HG03378 (cell line): ENCODE results near the gene COX11.

Source experiments
- ATAC-seq: cut with Tn5 transposase; IDR thresholded peaks from one replicate; pipeline ENCODE4 v1.9.1; 2021; ENCODE audit warnings: mild to moderate bottlenecking, moderate library complexity; ENCODE audit not compliant: unreplicated experiment

The COX11 gene, protein sequence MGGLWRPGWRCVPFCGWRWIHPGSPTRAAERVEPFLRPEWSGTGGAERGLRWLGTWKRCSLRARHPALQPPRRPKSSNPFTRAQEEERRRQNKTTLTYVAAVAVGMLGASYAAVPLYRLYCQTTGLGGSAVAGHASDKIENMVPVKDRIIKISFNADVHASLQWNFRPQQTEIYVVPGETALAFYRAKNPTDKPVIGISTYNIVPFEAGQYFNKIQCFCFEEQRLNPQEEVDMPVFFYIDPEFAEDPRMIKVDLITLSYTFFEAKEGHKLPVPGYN

DNA sequence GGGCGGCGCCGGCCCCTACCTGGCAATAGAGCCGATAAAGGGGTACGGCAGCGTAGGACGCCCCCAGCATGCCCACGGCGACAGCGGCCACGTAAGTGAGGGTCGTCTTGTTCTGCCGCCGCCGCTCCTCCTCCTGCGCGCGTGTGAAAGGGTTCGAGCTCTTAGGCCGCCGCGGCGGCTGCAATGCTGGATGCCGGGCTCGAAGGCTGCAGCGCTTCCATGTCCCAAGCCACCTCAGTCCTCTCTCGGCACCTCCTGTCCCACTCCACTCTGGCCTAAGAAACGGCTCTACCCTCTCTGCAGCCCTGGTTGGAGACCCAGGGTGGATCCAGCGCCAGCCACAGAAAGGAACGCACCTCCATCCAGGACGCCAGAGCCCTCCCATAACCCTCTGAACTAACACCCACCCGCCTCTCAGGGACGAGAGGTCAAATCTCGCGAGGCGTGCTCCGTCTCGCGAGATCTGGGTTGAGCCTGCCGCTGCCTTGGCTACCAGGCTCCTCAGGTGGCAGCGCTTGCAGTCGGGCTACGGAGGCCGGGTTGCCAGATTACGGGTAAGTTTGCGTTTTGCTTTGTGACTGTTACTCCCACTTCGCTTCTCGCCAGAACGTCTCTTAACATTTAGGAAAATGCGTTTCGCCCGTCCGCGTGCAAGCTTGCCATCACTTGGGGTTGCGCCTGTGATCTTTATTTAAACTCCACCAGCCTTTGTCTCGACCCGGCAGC lies at the start of gene COX11, which contains the start of gene STXBP4:
Gene COX11, minus strand, starts transcription at position 393 of the 726 bp plus-strand sequence. Its CDS starts 8 bp downstream, at position 385.
Gene STXBP4, plus strand, starts transcription at position 504 of the 726 bp plus-strand sequence. CDS start 17,455 bp downstream, outside the sequence.
- ATAC-seq, result peak; percentile 91

DNA sequence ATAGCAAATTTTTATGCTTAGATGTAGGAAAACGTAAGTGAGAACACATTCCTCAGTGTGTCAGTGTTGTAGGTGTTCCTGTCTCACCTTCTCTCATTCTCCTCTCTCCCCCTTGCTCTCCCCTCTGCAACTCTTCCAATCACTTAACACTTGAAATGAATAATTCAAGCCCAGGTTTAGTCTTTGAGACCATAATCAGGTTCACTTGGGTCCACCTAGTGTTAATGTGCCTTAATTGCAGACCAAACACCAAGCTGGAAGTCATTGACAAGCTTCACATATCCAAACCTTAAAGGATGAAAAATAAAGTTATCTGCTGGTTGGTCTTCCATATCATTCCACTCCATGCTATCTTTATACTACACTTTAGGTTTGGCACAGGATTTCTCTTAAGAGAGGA lies 37.1 kb upstream of the COX11 start:
- peak; percentile 55 for ATAC-seq

DNA sequence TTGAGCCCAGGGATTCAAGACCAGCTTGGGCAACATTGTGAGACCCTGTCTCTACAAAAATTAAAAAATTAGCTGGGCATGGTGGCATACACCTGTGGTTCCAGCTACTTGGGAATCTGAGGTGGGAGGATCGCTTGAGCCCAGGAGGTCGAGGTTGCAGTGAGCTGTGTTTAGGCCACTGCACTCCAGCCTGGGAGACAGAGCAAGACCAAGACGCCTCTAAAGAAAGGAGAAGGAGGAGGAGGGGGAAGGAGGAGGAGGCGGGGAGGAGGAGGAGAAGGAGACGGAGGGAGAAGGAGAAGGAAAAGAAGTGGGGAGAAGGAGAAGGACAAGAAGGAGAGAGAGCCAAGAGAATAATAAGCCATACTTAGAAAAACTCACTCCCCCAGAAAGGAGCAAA lies 36.0 kb upstream of the COX11 start:
- ATAC-seq, result no peak

GRCh38 chr17:55002458-55002857 lies 34.0 kb upstream of the COX11 start:
- no peak for ATAC-seq

DNA sequence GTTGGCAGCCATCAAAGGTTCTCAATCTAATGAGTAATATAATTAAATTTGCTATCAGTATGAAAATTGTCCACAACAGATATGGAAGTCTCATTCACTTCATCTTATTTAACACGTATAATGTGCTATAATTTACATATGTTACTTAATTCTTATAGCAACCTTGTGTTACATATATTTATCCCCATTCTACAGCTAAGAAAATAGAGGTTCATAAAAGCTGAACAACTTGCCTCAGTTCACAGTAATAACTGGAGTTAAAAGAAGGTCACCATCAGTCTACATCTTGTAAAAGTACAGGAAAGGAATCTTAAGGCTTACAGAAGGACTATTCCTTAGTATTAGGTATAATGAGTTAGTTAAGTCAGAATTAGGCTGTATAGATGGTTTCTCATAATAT lies 28.0 kb upstream of the COX11 start:
- no peak for ATAC-seq

DNA sequence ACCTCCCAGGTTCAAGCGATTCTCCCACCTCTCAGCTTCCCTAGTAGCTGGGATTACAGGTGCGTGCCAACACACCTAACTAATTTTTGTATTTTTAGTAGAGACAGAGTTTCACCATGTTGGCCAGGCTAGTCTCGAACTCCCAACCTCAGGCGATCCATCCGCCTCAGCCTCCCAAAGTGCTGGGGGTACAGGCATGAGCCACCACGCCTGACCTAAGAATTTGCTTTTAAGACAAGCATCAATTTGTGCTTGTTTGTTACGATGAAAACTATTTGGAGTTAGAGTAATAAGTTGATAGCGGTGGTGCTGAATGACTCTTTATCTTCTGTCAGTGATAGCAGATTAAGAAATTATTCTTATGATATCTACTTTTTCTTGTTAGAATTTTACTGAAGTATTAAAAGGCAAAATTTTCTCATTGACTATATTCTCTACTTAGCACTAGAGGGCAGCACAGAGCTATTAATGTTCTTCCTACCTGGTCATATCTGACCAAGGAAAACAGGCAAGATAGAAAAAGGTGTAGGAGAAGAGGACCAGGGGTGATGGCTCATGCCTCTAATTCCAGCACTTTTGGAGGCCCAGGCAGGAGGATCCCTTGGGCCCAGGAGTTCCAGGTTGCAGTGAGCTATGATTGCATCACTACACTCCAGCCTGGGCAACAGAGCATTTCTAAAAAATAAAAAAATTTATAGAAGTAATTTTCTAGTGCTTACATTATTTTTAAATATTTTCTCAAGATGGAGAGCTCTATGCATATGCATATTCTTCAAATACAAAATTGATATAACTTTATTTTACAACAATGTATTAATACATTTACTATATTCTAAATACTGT lies 24.6 kb upstream of the COX11 start:
- no peak for ATAC-seq

DNA sequence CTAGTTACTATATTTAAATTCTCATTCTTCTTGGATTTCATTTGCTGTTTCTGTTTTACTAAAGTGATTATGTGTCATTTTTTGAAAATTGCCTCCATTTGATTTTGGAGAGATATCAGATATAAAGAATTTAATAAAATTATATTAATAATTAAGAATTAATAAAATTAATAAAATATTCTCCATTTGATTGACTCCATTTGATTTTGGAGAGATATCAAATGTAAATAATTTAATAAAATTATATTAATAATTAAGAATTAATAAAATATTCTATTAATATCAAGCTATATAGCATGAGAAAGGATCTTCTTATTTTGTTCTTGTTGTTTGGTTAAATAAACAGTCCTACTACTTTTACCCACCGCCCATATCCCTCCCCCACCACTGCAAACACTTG lies 23.1 kb upstream of the COX11 start:
- ATAC-seq, result no peak

- ATAC-seq, result no peak
Observed at GRCh38 chr17:54990118-54990517, 21.7 kb upstream of the COX11 start.

DNA sequence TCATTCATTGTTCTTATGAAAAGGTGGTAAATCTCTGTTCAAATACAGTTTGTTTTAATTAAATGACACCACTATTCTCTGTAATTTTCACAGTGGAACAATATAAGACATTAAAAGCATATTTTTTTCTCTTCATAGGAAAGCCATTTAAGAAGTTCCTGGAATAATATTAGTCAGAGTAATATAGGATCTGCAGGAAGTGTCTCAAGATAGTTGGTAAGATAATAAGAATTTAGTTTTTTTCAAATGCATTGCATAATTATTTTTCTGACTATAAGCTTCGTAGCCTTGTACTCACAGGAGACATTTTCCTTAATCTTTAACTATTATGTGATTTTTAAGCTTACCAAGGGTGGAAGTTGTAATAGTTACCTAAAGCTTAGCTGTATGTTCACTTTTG lies 17.0 kb upstream of the COX11 start:
- no peak for ATAC-seq

- ATAC-seq, result no peak
Observed at GRCh38 chr17:54983260-54983659, 14.8 kb upstream of the COX11 start.

DNA sequence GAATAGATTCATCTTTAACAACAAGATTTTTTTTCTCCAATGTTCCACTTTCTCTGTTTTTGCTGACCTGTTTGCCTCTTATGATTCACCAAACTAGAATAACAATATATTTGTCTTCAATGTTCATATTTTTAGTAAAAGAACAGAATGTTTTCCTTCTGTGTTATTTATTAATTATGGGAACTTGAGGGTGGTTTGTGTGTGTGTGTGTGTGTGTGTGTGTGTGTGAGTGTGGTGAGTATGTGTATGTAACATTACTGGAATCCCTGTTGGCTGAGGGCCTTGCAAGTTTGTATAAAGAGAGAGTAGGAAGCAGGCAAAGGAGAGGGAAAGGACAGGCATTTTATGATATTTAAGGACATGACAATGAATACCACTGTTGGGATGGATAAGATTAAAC lies 13.9 kb upstream of the COX11 start:
- ATAC-seq, result no peak

GRCh38 chr17:54980375-54980774 lies 11.9 kb upstream of the COX11 start:
- ATAC-seq, result no peak

DNA sequence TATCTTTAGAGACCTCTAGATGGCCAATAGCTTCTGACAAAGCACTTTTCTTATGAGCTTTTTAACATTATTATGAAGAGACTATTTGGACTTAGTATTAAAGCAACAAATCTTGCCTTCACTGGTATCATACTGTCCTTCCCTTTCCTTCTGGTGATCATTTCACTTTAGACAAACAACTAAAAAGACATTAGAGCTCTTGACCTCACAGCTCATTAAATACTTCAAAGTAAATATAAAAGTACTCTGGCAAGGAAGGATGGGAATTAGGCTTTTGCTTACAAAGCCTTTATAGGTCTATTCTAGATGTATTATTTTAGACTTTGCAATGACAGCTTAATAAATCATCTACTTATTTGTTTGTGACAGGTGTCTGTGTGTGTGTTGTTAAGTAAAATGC lies 11.2 kb upstream of the COX11 start:
- ATAC-seq, result no peak

- ATAC-seq, result no peak
Observed at GRCh38 chr17:54977744-54978143, 9.3 kb upstream of the COX11 start.

DNA sequence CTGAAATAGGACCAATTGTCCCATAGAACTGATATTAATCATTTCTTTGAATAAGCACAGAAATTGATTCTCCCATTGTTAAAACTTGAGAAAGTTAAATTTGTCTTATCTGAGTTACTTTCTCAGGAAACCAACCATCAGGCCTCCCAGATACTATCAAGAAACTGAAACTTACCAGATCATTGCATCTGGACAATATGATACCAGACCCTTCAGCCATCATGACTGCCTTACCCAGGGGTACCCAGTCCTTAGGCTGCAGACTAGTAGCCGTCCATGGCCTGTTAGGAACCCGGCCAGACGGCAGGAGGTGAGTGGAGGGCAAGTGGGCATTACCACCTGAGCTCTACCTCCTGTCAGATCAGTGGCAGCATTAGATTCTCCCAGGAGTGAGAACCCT lies 7.9 kb upstream of the COX11 start:
- ATAC-seq, result no peak

DNA sequence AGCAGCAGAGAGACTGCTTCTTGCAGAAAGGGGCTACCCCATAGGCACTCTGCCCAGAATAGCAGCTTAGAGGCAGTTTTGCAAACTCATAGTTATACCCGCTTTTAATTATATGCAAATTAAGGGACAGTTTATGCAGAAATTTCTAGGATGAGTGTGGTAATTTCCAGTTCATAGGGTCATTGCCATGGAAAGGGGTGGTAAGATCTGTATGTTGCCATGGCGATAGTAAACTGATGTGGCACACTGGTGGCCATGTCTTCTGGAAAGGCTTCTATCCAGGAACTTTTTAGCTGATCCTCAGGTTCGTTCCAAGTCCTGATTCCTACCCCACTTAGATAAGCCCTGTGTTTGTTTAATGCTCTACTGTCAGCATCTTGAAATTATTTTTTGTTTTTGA lies 6.3 kb upstream of the COX11 start:
- ATAC-seq, result no peak

- no peak for ATAC-seq
Observed at GRCh38 chr17:54972406-54973138, 4.1 kb upstream of the COX11 start.

DNA sequence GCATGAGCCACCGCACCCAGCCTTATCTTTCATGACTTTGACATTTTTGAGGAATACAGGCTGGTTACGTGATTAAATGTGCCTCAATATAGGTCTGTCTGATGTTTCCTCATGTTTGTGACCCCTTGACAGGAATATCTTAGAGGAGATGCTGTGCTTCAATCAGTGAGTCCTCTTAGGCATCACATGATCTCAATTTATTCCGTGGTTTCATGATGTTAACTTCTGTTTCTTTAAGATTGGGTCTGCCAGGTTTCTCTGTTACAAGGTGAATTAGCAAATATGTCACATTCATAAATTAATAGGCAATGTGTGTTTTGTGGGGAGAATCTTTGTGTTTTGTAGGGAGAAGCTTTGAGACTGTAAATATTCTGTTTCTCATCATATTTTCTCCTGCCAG lies 3.4 kb upstream of the COX11 start:
- ATAC-seq, result no peak

GRCh38 chr17:54971147-54971546 lies 2.7 kb upstream of the COX11 start:
- ATAC-seq, result peak; percentile 27

DNA sequence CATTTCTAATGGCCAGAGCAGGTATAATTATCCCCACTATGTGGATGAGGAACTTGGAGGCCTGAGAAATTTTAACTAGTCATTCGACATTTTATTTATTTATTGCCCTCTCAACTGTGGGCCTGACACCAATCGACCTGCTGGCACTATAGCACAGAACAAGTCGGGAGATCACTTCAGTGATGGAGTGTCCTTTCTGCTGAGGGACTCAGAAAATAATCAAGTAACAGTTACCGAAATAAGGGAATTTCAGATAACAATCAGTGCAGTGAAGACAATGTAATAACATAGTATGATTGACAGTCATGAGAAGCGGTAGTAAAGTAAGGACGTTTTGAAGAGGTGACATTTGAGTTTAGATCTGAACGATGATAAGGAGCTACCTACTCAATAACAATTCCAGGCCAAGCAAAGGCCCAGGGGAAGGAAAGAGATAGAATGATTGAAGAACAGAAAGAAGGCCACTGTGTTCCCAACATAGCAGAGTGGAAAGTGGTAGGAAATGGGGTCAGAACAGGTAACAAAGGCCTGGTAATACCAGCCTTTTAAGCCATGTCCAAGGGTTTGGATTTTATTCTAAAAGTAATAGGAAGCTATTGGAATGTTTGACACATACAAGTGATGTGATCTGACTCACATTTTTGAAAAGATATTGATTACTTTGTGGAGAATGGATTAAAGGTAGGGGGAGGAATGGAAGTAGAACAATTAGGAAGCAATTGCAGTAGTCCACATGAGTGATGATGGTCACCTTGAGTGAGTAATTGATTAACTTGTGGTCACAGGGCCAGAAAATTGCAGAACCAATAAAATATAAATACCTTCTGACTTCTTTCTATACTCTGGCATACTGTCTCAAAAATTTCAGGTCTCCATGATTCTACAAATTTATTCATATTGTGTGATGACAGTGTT lies 1.5 kb upstream of the COX11 start:
- ATAC-seq, result no peak
